Astrocyte (in vitro differentiated cells and primary cell): Measurements from ENCODE around the gene MCTP2. TPM values are rescaled to one million over a fixed set of nuclear protein-coding genes. Genes with fewer than 3 reads are reported as not detected.

ENCODE experiments used
- DNase-seq: peaks from one replicate; pipeline ENCODE4 v3.0.0-alpha.2; 2010; ENCODE audit warnings: low read depth
- FAIRE-seq: peaks from 2 replicates; lab custom pipeline; 2011; peaks lifted over from hg19 to GRCh38; lab: Jason Lieb, UNC
- H2AFZ ChIP-seq: 2 replicates; pipeline ENCODE4 v1.6.0; 2012; ENCODE audit warnings: low read depth, low read length, inconsistent platforms
- H3K27ac ChIP-seq: 2 replicates; pipeline ENCODE4 v1.5.1; 2011; ENCODE audit warnings: low read depth, low read length, inconsistent platforms
- H3K27me3 ChIP-seq: 2 replicates; pipeline ENCODE4 v1.6.0; 2011; ENCODE audit warnings: low read length, inconsistent platforms; ENCODE audit not compliant: insufficient read depth
- H3K36me3 ChIP-seq: 2 replicates; pipeline ENCODE4 v1.5.1; 2011; ENCODE audit warnings: low read length, inconsistent platforms; ENCODE audit not compliant: insufficient read depth
- H3K4me1 ChIP-seq: 2 replicates; pipeline ENCODE4 v1.5.1; 2011; ENCODE audit warnings: low read length, inconsistent platforms; ENCODE audit not compliant: insufficient read depth
- H3K4me2 ChIP-seq: 2 replicates; pipeline ENCODE4 v1.6.0; 2012; ENCODE audit warnings: low read length, inconsistent platforms
- H3K4me3 ChIP-seq: 2 replicates; pipeline ENCODE4 v1.5.1; 2011; ENCODE audit warnings: low read depth, mild to moderate bottlenecking, low read length, inconsistent platforms; ENCODE audit not compliant: insufficient read depth
- H3K79me2 ChIP-seq: 2 replicates; pipeline ENCODE4 v1.6.0; 2012; ENCODE audit warnings: mild to moderate bottlenecking, low read length, inconsistent platforms; ENCODE audit not compliant: insufficient read depth
- H3K9ac ChIP-seq: 2 replicates; pipeline ENCODE4 v1.6.0; 2012; ENCODE audit warnings: mild to moderate bottlenecking, low read length, inconsistent platforms
- H3K9me3 ChIP-seq: 2 replicates; pipeline ENCODE4 v1.5.1; 2012; ENCODE audit warnings: low read depth, mild to moderate bottlenecking, low read length, inconsistent platforms; ENCODE audit not compliant: insufficient read depth
- H4K20me1 ChIP-seq: 2 replicates; pipeline ENCODE4 v1.6.0; 2012; ENCODE audit warnings: low read length, inconsistent platforms; ENCODE audit not compliant: insufficient read depth
- H3K27ac Mint-ChIP-seq: one replicate; pipeline ENCODE4 v1.8.0; 2021; ENCODE audit warnings: mild to moderate bottlenecking, mixed read lengths; ENCODE audit not compliant: unreplicated experiment
- H3K27me3 Mint-ChIP-seq: one replicate; pipeline ENCODE4 v1.8.0; 2021; ENCODE audit warnings: low read depth, mixed read lengths; ENCODE audit not compliant: unreplicated experiment
- H3K36me3 Mint-ChIP-seq: one replicate; pipeline ENCODE4 v1.8.0; 2021; ENCODE audit warnings: low read depth, mixed read lengths; ENCODE audit not compliant: unreplicated experiment
- H3K4me1 Mint-ChIP-seq: one replicate; pipeline ENCODE4 v1.8.0; 2021; ENCODE audit warnings: low read depth, mixed read lengths; ENCODE audit not compliant: unreplicated experiment
- H3K4me3 Mint-ChIP-seq: one replicate; pipeline ENCODE4 v1.8.0; 2021; ENCODE audit warnings: mild to moderate bottlenecking, moderate library complexity, mixed read lengths; ENCODE audit not compliant: unreplicated experiment
- H3K9me3 Mint-ChIP-seq: one replicate; pipeline ENCODE4 v1.8.0; 2021; ENCODE audit warnings: mild to moderate bottlenecking, mixed read lengths; ENCODE audit not compliant: unreplicated experiment
- EZH2 ChIP-seq: IDR thresholded peaks from 2 replicates; pipeline ENCODE4 v1.6.1; 2012; ENCODE audit warnings: mild to moderate bottlenecking, low read length, inconsistent platforms; ENCODE audit not compliant: insufficient read depth
- total RNA-seq: library from RNA; stranded (reverse); gene quantifications from 2 replicates; pipeline ENCODE4 v1.2.1, GENCODE V29; 2021
- TF ChIP-seq, protein P1 (sequence below): IDR thresholded peaks from 2 replicates; pipeline ENCODE4 v1.5.1; 2011; ENCODE audit warnings: low read depth, mild to moderate bottlenecking, inconsistent platforms, low read length, moderate library complexity; ENCODE audit not compliant: insufficient read depth

MCTP2 gene
- total RNA-seq, 1 donor from 2014 or later = 2.6 TPM

DNA sequence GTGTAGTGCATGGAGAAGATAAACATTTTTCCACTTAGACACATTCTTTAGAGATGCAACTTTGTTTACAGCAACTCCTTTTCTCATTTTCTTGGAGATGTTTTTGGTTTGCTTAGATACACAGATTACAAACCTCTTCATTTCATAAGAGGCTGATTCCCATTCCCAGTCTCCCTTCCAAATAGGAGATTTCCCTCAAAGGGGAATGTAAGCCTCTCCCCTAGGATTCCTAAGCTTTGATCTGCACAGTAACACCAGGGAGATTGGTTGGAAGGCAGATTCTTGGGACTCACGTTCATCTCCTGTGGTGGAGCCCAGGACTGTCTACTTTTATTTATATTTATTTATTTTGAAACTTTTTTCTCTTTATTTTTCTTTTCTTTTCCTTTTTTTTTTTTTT lies 63.2 kb downstream of the MCTP2 start:
- no peak for DNase-seq

GRCh38 chr15:94295275-94295674 lies 63.9 kb downstream of the MCTP2 start:
- TF ChIP-seq EZH2 = no peak
- TF ChIP-seq, protein P1, sequence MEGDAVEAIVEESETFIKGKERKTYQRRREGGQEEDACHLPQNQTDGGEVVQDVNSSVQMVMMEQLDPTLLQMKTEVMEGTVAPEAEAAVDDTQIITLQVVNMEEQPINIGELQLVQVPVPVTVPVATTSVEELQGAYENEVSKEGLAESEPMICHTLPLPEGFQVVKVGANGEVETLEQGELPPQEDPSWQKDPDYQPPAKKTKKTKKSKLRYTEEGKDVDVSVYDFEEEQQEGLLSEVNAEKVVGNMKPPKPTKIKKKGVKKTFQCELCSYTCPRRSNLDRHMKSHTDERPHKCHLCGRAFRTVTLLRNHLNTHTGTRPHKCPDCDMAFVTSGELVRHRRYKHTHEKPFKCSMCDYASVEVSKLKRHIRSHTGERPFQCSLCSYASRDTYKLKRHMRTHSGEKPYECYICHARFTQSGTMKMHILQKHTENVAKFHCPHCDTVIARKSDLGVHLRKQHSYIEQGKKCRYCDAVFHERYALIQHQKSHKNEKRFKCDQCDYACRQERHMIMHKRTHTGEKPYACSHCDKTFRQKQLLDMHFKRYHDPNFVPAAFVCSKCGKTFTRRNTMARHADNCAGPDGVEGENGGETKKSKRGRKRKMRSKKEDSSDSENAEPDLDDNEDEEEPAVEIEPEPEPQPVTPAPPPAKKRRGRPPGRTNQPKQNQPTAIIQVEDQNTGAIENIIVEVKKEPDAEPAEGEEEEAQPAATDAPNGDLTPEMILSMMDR = no peak
- peaks cover 9% of the 10 kb centered on the region for H3K4me1 Mint-ChIP-seq
- H3K4me1 ChIP-seq = no peaks in the 10 kb centered on the region
- no peak overlapping the region for H3K27ac ChIP-seq
- H3K9me3 ChIP-seq = no peaks in the 10 kb centered on the region
- no peaks in the 10 kb centered on the region for H3K27me3 Mint-ChIP-seq
- no peak overlapping the region for H3K4me2 ChIP-seq
- H4K20me1 ChIP-seq = no peaks in the 10 kb centered on the region
- H2AFZ ChIP-seq = no peak overlapping the region
- DNase-seq (no peak), FAIRE-seq (no peak)
- H3K79me2 ChIP-seq = no peaks in the 10 kb centered on the region
- H3K36me3 Mint-ChIP-seq = no peaks in the 10 kb centered on the region
- H3K9me3 Mint-ChIP-seq = no peaks in the 10 kb centered on the region
- H3K4me3 ChIP-seq = no peak overlapping the region
- H3K27me3 ChIP-seq = no peaks in the 10 kb centered on the region
- H3K9ac ChIP-seq = no peak overlapping the region
- no peaks in the 10 kb centered on the region for H3K36me3 ChIP-seq
- H3K27ac Mint-ChIP-seq = no peak overlapping the region
- no peak overlapping the region for H3K4me3 Mint-ChIP-seq

More for the DNA sequence above, 63.2 kb downstream of the MCTP2 start:
- Histone ChIP-seq H3K4me3 (no peak overlapping the region), H3K36me3 (no peaks in the 10 kb centered on the region), H4K20me1 (no peaks in the 10 kb centered on the region), H3K4me1 (no peaks in the 10 kb centered on the region), H3K27me3 (no peaks in the 10 kb centered on the region), H2AFZ (no peak overlapping the region), H3K79me2 (no peaks in the 10 kb centered on the region), H3K9ac (no peak overlapping the region), H3K4me2 (no peak overlapping the region), H3K27ac (no peak overlapping the region), H3K9me3 (peaks cover 2% of the 10 kb centered on the region)
- H3K27ac Mint-ChIP-seq = no peak overlapping the region
- TF ChIP-seq, protein P1 = no peak
- no peak for TF ChIP-seq EZH2
- H3K36me3 Mint-ChIP-seq = no peaks in the 10 kb centered on the region
- no peaks in the 10 kb centered on the region for H3K27me3 Mint-ChIP-seq
- no peak for FAIRE-seq
- H3K4me1 Mint-ChIP-seq = peaks cover 9% of the 10 kb centered on the region
- H3K9me3 Mint-ChIP-seq = no peaks in the 10 kb centered on the region
- H3K4me3 Mint-ChIP-seq = no peak overlapping the region

DNA sequence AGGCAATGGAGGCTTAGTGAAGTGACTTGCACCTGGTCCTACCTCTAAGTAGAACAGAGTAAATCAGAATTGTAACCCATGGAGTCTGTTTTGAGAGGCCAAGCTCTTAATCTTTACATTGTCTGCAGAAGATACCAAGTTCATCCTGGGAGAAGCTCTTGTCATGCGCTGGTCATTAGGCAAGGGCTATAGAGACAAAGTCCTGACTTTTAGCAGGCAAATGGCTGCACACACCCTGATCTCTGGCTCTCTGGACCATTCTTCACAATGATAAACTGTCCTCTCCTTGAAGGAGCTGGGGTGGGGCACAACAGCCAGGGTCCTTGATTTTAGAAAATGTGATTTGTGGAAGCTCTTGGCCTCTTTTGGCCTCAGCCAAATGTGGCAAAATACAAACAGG lies 65.4 kb downstream of the MCTP2 start:
- no peak for FAIRE-seq
- H3K27ac Mint-ChIP-seq = no peak overlapping the region

More for the DNA sequence above, 65.4 kb downstream of the MCTP2 start:
- Histone ChIP-seq H3K27ac (no peak overlapping the region), H3K4me2 (no peak overlapping the region), H2AFZ (no peak overlapping the region), H3K9me3 (no peaks in the 10 kb centered on the region), H3K27me3 (no peaks in the 10 kb centered on the region), H3K4me1 (no peaks in the 10 kb centered on the region), H3K9ac (no peak overlapping the region), H4K20me1 (no peaks in the 10 kb centered on the region), H3K36me3 (no peaks in the 10 kb centered on the region), H3K79me2 (no peaks in the 10 kb centered on the region), H3K4me3 (no peak overlapping the region)
- no peak for DNase-seq
- H3K4me1 Mint-ChIP-seq = peaks cover 9% of the 10 kb centered on the region
- TF ChIP-seq EZH2 = no peak
- TF ChIP-seq, protein P1 = no peak
- no peaks in the 10 kb centered on the region for H3K36me3 Mint-ChIP-seq
- H3K9me3 Mint-ChIP-seq = peaks cover 2% of the 10 kb centered on the region
- no peak overlapping the region for H3K4me3 Mint-ChIP-seq
- no peaks in the 10 kb centered on the region for H3K27me3 Mint-ChIP-seq
